ENCODE data around the gene RXYLT1. TPM values are rescaled to one million over a fixed set of nuclear protein-coding genes. Genes with fewer than 3 reads are reported as not detected.

The RXYLT1 gene
- polyA plus RNA-seq, 1 donor from 2014 or later: 30.5 TPM

GRCh38 chr12:63795032-63795687 lies 15.5 kb downstream of the RXYLT1 start:
- Histone ChIP-seq H3K4me3 (ENCODE audit: low read length) (no peak overlapping the region), H3K9me2 (ENCODE audit: insufficient read depth, low read length) (no peaks in the 10 kb centered on the region), H3K36me3 (ENCODE audit: insufficient read depth, low read length) (no peaks in the 10 kb centered on the region), H3K9me3 (ENCODE audit: low read length) (no peaks in the 10 kb centered on the region), H3K27ac (ENCODE audit: low read length) (no peak overlapping the region), H3K79me2 (replicated peaks; ENCODE audit: insufficient read depth, low read length) (no peaks in the 10 kb centered on the region), H3K4me2 (ENCODE audit: low read length) (no peak overlapping the region), H3K27me3 (ENCODE audit: insufficient read depth, low read depth, low read length) (no peaks in the 10 kb centered on the region), H4K20me1 (ENCODE audit: insufficient read depth) (no peaks in the 10 kb centered on the region), H2AFZ (ENCODE audit: low read depth, low read length) (no peak overlapping the region), H3K9ac (ENCODE audit: low read length) (no peak overlapping the region), H3F3A (ENCODE audit: insufficient read depth, low read length, poor library complexity, severe bottlenecking) (no peaks in the 10 kb centered on the region)
- TF ChIP-seq EP300 (conservative IDR thresholded peaks at IDR 0.05; ENCODE audit: poor library complexity, severe bottlenecking) (no peak), RAD21 (conservative IDR thresholded peaks at IDR 0.05) (no peak), TAF1 (IDR thresholded peaks at IDR 0.05; ENCODE audit: low read depth) (no peak), SMC3 (conservative IDR thresholded peaks at IDR 0.05; ENCODE audit: poor library complexity) (no peak), MXI1 (conservative IDR thresholded peaks at IDR 0.05; ENCODE audit: poor library complexity, severe bottlenecking) (no peak), REST (IDR thresholded peaks at IDR 0.05; ENCODE audit: borderline replicate concordance) (no peak), POLR2AphosphoS5 (IDR thresholded peaks at IDR 0.05) (no peak), EZH2 (IDR thresholded peaks at IDR 0.05; ENCODE audit: borderline replicate concordance, insufficient read depth, low read length, poor library complexity, severe bottlenecking) (no peak)
- TF ChIP-seq, protein P1, sequence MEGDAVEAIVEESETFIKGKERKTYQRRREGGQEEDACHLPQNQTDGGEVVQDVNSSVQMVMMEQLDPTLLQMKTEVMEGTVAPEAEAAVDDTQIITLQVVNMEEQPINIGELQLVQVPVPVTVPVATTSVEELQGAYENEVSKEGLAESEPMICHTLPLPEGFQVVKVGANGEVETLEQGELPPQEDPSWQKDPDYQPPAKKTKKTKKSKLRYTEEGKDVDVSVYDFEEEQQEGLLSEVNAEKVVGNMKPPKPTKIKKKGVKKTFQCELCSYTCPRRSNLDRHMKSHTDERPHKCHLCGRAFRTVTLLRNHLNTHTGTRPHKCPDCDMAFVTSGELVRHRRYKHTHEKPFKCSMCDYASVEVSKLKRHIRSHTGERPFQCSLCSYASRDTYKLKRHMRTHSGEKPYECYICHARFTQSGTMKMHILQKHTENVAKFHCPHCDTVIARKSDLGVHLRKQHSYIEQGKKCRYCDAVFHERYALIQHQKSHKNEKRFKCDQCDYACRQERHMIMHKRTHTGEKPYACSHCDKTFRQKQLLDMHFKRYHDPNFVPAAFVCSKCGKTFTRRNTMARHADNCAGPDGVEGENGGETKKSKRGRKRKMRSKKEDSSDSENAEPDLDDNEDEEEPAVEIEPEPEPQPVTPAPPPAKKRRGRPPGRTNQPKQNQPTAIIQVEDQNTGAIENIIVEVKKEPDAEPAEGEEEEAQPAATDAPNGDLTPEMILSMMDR (IDR thresholded peaks at IDR 0.05; ENCODE audit: poor library complexity, severe bottlenecking): no peak

DNA sequence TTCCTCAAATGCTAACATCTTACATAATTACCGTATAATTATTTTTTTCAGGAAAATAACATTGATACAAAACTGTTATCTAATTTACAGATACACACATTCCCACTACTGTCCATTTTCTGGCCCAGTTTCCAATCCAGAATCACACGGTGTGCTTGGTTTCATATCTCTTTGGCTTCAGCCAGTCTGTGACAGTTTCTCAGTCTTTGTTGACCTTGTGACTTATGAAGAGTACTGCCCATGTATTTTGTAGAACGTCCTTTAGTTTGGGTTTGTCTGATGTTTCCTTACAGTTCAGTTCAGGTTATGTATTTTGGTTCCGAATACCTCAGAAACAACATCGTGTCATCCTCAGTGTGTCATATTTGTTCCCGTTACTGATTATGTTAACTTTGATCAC lies 16.2 kb downstream of the RXYLT1 start:
- Histone ChIP-seq H2AFZ (ENCODE audit: low read depth, low read length) (no peak overlapping the region), H3K36me3 (ENCODE audit: insufficient read depth, low read length) (no peaks in the 10 kb centered on the region), H3K9me2 (ENCODE audit: insufficient read depth, low read length) (no peaks in the 10 kb centered on the region), H3K9me3 (ENCODE audit: low read length) (no peaks in the 10 kb centered on the region), H3K27ac (ENCODE audit: low read length) (no peak overlapping the region), H3K4me2 (ENCODE audit: low read length) (no peak overlapping the region), H3K4me3 (ENCODE audit: low read length) (no peak overlapping the region), H3K79me2 (replicated peaks; ENCODE audit: insufficient read depth, low read length) (no peaks in the 10 kb centered on the region), H4K20me1 (ENCODE audit: insufficient read depth) (no peaks in the 10 kb centered on the region), H3F3A (ENCODE audit: insufficient read depth, low read length, poor library complexity, severe bottlenecking) (no peaks in the 10 kb centered on the region), H3K9ac (ENCODE audit: low read length) (no peak overlapping the region), H3K27me3 (ENCODE audit: insufficient read depth, low read depth, low read length) (no peaks in the 10 kb centered on the region)
- TF ChIP-seq TAF1 (IDR thresholded peaks at IDR 0.05; ENCODE audit: low read depth): no peak
- no peak for TF ChIP-seq EP300 (conservative IDR thresholded peaks at IDR 0.05; ENCODE audit: poor library complexity, severe bottlenecking)
- TF ChIP-seq, protein P1 (IDR thresholded peaks at IDR 0.05; ENCODE audit: poor library complexity, severe bottlenecking): no peak
- TF ChIP-seq EZH2 (IDR thresholded peaks at IDR 0.05; ENCODE audit: borderline replicate concordance, insufficient read depth, low read length, poor library complexity, severe bottlenecking): no peak
- TF ChIP-seq REST (IDR thresholded peaks at IDR 0.05; ENCODE audit: borderline replicate concordance): no peak
- no peak for TF ChIP-seq POLR2AphosphoS5 (IDR thresholded peaks at IDR 0.05)
- TF ChIP-seq SMC3 (conservative IDR thresholded peaks at IDR 0.05; ENCODE audit: poor library complexity): no peak
- TF ChIP-seq MXI1 (conservative IDR thresholded peaks at IDR 0.05; ENCODE audit: poor library complexity, severe bottlenecking): no peak
- no peak for TF ChIP-seq RAD21 (conservative IDR thresholded peaks at IDR 0.05)
